Right kidney (tissue), 1 donor: ENCODE data around the gene R3HDM1.
"Not testable (repeated sequence)": the region's sequence is repeated elsewhere in the genome, so short reads cannot be mapped to it uniquely, and the experiment has no call there.

Source experiments
- DNase-seq: peaks from one replicate; pipeline ENCODE4 v3.0.0-alpha.2; 2016

Gene R3HDM1

DNA sequence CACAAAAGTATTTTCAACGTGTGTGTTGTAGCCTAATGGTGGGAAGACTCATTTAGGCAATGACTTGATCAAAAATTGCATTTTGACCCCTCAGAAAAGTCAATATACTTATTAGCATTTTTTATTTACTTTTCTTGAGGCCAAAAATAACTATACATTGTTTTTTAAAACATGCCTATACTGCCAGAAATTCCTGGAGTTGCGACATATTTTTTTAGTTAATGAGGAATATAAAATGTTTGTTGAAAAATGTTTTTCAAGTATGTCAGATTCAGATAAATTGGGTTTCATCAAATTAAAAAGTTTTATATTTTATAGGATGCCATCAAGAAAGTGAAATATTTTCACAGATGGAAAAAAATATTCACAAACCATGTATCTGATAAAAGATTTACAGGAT, 39.6 kb downstream of the R3HDM1 start:
- DNase-seq = no peak

DNA sequence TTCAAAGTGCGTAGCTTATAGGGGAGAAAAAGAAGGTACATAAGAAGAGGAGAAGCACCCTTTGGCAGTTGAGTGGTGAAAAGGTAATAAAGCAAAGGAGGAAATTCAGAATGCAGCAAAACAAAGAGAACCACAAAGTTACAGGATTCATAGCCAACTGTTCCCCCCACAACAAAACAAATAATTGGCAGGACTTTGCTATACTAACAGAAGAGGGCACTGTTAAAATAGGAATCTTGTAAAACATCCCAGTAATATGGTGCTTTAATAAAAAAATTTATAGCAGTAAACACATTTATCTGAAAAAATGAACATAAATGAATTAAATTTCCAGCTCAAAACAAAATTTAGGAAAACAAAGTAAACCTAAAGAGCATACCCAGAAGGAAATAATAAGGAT, 42.3 kb downstream of the R3HDM1 start:
- no peak for DNase-seq

DNA sequence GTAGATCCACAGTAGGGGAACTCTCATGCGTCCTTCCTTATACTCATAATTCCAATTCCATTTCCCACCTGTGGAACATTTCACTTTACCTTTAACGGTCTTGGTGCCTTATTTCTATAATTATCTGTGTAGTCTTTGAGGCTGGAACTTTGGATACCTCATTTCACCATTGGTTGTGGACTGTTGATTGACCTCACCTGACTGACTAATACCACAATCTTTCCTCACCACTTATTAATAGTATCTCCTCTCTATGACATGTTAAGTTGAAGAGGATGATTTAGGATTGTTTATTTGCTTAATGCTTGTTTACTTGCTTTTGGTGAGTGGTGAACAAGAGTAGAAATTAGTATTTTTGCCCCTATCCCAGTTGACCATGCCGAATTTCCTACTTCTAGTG, 50.0 kb downstream of the R3HDM1 start:
- DNase-seq = no peak

DNA sequence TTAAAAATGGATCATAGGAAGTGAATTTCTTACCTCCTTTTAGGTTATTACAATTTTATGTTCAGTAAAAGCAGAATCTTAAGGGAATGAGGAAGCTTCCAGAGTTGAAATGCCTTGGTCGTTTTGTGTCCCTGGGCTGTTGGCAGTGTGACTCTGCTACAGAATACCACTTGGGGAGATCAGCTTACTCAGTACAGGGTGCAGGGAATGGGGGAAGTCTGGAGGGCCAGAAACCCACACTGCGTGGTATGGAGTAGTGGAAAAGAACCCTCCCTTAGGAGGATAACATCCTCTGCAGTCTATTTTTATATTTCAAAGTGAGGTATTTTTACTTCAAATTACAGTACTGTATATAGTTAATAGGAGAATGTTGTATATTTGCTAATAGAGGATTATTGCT, 51.1 kb downstream of the R3HDM1 start:
- DNase-seq = no peak

DNA sequence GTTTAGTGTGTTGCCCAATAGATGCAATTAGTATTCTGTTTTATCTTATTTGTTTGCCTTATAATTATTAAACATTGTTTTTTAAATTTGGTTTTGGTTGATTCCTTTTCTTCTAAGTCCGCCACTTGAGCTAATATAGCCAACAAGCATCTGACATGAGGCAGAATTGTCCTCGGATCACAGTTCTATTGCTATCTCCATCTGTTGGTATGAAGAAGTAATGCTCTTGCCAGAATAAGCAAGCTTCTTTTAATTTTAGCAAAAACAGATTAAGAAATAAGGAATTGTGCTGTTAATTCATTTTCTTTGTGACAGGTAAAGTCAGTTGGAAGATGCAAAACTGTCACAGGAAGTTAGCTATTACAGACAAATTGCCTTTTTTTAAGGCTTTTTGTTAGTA, 54.3 kb downstream of the R3HDM1 start:
- no peak for DNase-seq

DNA sequence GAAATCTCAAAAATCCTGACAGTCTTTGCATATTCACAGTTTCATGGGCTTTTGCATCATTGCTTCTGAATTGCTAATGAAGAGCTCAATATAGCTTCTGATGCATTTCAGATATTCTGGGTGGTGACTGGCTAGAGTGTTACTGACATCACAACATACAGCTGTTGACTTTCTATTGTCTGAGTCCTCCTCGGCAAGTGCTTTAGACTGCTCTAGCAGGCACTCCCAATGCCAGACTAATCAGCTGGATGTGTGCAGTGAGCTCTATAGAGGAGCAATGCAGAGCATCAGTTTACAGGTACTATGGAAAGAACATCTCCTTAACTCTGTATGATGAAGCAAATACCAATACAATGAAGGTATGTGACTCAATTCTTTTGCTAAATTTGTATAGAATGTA, 54.9 kb downstream of the R3HDM1 start:
- no peak for DNase-seq

DNA sequence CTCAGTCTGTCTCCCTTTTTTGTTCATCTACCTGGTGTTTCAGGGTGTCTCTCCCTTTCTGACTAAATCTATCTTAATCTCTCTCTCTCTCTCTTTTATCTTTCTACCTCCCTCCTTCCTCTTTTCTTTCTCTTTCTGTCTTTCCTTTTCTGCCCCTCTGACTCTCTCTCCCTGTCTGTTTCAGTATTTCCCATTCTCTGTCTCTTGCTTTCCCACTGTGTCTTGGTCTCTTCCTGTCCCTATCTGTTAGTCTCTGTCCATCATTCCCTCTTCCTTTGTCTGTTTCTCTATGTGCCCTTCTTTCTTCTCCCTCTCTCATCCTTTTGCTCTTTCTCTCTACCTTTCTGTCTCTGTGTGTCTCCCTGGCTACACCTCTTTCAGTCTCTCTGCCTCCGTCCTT, 56.7 kb downstream of the R3HDM1 start:
- DNase-seq = no peak

DNA sequence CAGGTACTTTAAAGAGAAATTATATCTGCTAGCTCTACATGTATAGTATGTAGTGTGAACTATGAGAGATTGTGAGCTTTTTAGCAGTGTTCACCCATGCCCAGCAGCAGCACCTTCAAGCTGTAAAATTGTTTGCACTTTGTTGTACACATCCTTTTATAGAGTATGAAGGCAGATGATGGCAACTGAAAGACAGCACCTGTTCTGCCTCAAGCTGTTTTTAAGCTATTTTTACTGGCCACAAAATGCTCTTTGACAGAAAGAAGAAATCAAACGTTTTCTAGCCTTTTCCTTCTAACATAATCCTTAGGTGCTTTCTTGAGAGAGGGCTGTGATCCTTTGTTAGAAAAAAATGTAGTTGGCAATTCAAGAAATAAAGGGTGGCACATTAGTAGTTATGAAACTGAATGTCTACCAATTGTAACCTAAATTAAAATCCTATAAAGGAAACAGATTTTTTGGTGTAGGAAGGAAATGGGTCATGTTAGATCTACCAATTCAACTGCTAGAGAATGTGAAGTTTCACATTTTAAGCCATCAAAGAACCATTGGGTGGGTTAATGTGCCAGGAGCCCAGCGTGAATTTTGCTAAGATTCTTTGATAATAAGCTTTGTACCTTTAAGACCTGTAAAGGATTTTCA, 59.5 kb downstream of the R3HDM1 start:
- no peak for DNase-seq

DNA sequence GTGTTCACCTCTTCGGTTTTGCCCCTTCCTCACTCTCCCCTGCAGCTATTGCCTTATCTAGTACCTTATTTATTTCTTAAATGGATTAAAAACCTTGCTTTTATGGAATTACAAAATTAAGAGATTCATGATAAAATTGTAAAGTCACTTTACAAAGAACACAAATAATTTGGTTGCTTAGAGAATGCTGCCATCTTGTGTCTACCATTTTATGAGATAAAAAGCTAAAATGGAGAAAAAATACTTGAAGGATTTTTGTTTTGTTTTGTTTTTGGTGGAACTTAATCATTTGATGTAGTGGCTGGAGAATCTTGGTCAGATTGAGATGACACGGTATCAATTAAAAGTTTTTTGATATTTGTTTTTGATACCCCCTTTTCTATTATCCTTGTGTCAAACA, 69.6 kb downstream of the R3HDM1 start:
- DNase-seq = no peak

DNA sequence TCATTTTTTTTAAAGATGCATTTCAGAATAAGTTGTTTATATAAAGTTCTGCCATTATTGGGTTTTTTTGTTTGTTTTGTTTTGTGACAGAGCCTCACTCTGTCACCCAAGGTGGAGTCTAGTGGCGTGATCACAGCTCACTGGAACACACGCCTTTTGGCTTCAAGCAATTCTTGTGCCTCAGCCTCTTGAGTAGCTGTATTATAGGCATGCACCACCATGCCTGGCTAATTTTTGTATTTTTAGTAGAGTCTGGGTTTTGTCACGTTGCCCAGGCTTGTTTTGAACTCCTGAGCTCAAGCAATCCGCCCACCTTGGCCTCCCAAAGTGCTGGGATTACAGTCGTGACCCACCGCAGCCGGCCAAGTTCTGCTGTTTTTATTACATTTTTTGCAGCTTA, 72.3 kb downstream of the R3HDM1 start:
- DNase-seq = no peak

DNA sequence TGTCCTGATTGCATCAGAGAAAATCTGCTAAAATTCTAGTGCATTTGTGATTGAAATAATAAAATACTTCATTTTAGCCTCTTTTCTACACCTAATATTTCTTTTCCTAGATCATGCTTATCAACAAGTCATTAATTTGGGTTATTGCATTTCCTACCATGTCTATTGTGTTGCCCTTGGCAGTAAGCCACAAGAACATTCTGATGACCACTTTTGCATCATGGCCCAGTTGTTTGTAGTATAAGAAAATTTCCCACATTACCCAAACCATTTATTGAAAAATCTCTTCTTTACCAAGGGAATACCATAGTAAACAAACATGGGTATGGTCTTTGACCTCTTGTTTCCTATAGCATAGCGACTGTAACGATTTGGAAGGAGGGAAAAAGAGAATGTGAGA, 76.3 kb downstream of the R3HDM1 start:
- no peak for DNase-seq

DNA sequence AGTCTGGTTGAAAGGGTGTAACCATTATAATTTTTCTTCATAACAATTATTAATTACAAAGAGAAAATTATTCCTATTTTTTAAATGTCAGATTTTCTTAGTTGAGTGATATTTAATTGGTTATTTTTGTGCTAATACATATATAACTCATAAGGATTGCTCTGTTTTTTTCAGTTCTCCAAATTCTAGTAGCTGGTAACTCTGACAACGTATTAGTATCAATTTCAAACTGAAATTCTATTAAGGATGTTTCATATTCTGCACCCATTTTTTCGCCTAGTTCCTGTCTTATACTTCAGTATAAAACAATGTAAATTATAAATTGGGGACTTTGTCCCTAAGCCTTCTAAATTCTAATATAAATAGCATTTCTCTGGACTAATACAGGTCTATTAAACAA, 81.0 kb downstream of the R3HDM1 start:
- DNase-seq = no peak

DNA sequence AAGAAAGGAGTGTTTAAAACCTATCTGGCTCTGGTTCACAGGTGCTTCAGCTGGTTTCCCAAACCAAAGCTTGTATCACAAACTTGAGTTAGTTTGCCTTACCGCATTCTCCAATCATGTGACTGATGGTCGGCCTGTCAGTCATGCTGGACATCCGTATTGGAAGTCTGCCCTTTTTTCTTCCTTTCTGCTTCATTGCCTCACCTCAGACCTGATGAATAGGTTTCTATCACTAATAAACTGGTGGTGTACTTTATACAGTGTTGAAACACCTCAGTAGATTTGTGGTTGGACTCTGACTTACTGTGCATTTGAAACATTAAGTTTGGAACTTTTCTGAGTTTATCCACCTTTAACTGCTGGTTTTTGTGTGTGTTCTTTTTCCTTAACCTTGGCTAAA, 84.1 kb downstream of the R3HDM1 start:
- no peak for DNase-seq

DNA sequence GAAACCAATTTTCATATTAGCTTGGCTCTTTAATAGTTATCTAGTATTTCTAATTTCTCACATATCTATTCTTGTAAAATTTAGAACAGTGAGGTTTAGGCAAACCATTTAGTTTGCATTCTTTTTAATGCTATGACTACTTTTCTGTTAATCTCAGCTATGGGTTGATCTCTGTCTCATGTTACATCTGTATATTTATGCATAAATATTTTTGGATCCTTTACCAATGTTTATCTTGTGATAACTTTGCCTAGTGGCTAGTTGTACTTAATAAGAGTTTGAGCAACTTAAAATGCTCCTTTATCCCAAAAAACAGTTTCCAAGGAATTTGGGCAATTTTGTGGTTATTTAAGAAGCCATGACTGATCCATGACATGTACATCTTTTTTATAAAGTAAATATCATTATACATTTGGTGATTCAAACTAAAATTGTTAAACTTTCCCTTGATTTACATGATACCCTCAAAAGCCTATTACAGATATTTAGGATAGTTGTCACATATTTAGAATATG, 86.3 kb downstream of the R3HDM1 start:
- no peak for DNase-seq

DNA sequence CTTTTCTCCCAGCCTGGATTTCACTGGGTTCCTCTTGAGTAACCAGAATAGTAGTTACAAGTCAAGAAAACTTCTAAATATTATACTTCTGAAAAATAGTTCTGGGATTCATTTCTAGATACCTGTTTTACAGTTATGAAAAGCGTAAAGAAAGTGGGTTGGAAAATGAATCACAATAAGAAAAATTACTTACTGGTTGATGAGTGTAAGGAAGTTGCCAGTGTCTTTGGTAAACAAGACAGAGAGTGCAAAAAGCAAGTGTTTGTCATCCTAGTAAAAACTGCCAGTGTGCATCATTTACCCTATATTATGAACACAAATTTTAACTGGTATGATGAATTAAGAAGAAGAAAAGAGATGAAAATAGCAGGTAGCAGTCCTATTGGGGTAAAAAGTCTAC, 88.9 kb downstream of the R3HDM1 start:
- no peak for DNase-seq

DNA sequence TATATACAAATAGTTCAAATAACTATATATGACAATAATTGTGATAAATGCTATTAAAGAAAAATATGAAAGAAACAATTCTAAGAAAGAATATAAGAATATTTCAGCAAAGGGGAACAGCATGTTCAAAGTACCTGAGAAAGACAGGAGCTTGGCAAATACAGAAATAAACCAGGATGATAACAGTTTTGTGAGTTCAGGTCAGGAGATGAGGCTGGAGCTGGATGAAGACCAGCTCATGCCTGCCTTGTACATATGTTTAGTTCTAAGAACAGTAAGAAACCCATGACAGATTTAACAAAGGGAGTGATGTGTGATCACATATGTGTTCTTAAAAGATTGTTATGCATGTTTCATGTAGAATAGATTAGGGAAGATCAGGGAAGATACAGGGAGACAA, 98.2 kb downstream of the R3HDM1 start:
- DNase-seq = no peak

DNA sequence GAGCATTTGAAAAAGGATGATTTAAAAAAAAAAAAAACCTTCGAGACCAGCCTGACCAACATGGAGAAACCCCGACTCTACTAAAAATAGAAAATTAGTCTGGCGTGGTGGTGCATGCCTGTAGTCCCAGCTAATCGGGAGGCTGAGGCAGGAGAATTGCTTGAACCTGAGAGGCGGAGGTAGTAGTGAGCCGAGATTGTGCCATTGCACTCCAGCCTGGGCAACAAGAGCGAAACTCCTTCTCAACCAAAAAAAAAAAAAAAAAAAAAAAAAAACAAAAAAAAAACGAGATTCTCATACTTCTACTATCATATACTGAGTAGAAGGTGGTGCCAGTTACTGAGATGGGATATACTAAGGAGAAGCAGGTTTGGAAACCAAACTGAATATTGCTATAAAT, 98.8 kb downstream of the R3HDM1 start:
- not testable (repeated sequence) for DNase-seq

DNA sequence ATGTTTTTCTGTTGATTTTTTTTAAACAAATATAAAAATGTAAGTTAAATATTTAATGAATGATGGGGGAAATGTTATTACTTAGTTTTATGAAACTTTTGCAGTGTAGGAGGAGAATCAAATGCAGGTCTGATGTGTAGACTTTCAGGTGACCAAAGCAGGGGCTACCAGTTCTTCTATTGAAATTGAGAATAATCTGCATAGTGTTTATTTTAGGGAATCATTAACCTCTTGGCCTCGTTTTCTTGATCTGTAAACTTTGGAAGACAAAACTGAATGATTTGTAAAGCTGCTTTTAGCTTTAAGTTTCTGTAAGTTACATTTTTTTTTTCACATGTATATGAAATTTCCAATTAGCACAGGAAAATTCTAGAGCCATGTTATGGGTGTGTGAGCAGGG, 99.2 kb downstream of the R3HDM1 start:
- no peak for DNase-seq

DNA sequence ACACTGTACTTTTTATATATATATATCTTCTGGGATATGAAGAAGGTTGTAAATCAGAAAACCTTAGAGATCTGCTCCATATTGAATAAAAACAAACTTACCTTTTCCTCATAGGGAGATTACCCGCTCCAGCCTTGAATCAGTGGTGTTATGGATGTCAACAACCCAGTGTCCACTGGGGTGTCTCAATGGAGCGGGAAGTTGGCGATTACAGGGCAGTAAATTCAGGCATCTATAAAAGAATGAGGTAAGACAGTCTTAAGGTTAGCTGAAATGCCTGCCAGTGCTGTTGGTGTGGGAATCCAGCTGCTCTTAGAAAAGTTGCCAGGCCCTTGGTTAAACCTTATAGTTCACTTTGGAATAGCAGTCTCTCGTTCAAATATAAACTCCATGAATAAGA, 102.3 kb downstream of the R3HDM1 start:
- DNase-seq = no peak

DNA sequence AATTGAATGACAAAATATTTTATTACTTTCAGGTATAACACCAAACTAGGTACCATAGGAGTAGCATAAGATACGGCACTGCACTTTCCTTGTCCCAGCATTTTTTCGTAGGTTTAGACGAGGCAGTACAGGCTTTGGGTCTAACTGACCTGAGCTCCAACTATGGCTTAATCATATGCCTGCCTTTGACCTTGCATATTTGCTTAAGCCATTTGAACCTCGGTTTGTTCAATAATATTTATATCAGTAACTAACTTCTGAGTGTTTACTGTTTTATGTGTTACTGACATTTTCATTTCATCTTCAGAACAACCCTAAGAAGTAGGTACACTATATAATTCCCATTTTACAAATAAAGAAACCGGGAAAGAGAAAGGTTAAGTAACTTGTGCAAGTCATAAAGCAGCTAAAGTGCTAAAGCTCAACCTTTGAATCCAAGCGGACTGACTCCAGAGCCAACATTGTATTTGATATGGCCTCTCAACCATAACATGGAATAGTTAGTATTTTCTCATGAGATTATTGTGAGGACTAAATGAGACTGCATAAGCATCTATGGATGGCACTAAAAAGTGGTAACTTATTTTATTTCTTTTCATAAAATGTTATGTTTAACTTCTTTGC, 104.0 kb downstream of the R3HDM1 start:
- no peak for DNase-seq

DNA sequence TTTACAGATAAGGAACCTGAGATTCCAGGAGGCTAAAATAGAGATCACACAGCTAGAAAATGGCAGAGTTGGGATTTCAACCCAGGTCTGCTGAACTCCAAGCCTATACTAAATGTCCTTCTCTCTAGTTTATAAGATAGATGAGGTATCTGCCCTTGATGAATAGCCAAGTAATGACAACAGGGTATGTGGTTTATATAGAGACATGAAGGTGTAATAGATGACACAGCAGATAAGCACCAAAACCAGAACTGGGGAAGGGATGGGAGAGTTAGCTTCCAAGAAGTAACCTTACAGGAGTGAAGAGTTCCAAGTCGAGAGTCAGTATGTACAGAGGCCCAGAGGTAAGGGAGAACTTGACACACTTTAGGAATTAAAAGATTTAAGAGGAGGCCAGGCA, 105.7 kb downstream of the R3HDM1 start:
- no peak for DNase-seq

DNA sequence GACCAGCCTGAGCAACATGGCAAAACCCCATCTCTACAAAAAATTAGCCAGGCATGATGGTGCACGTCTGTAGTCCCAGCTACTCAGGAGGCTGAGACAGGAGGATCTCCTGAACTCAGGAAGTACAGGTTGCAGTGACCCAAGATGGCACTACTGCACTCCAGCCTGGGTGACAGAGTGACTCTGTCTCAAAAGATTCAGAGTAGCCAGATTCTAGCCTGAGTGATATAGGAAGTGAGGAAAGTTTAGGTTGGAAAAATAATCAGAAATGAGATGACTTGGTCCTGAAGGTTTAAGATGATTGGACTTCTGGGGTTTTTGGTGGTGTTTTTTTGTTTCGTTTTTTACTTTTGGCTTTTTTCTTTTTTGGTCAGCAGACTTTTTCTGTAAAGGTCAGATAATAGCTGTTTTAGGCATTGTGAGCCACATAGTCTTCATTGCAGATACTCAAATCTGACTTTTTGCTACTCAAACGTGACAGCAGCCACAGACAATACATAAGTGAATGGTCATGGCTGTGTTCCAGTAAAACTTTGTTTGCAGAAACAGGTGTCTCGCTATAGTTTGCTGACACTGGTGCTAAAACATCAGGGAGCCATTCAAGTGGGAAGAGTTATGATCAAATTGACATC, 106.3 kb downstream of the R3HDM1 start:
- no peak for DNase-seq

DNA sequence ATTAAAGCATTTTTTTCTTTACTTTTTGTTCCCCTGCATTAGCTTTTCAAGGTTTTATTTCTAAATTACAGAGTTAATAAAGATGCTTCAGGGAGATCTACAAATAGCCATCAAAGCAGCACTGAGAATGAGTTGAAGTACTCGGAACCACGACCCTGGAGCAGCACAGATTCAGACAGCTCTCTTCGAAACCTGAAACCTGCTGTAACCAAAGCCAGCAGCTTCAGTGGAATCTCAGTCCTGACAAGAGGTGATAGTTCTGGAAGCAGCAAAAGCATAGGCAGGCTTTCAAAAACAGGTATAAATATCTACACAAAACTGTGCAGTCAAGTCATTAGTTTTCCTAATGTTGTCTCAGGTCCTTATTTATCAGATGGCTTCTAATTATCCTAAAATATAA, 107.5 kb downstream of the R3HDM1 start:
- no peak for DNase-seq
